ENCODE data around the gene KIF6.

DNA sequence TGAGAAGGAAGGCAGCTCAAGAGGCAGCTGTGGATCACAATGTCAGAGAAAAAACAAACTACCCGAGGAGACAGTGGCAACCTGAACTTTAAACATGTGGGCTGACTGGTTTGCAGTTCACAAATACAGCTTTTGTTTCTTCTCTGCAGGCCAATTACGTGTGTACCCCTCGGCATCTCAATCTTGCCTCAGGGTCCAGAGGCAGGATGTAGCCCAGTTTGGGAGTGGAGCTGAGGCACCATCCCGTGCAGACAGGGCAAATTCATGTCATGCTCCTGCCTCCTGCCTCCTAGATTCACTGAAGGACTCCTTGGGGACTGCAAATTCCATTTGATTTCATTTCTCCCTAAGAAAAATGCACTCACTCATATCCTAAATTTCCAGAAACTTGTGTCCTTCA lies 308.5 kb downstream of the KIF6 start:
- TF ChIP-seq, protein P1, sequence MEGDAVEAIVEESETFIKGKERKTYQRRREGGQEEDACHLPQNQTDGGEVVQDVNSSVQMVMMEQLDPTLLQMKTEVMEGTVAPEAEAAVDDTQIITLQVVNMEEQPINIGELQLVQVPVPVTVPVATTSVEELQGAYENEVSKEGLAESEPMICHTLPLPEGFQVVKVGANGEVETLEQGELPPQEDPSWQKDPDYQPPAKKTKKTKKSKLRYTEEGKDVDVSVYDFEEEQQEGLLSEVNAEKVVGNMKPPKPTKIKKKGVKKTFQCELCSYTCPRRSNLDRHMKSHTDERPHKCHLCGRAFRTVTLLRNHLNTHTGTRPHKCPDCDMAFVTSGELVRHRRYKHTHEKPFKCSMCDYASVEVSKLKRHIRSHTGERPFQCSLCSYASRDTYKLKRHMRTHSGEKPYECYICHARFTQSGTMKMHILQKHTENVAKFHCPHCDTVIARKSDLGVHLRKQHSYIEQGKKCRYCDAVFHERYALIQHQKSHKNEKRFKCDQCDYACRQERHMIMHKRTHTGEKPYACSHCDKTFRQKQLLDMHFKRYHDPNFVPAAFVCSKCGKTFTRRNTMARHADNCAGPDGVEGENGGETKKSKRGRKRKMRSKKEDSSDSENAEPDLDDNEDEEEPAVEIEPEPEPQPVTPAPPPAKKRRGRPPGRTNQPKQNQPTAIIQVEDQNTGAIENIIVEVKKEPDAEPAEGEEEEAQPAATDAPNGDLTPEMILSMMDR (IDR thresholded peaks at IDR 0.05), result no peak
- no peak for TF ChIP-seq TCF7L2 (IDR thresholded peaks at IDR 0.05; ENCODE audit: low read depth, low read length)
- TF ChIP-seq SIN3A (IDR thresholded peaks at IDR 0.05; ENCODE audit: borderline replicate concordance, insufficient read depth, low read depth, low read length), result no peak

Measured in Panc1 (cell line).